Caco-2 (cell line): ENCODE results near the gene UNK. TPM values are rescaled to one million over a fixed set of nuclear protein-coding genes. Genes with fewer than 3 reads are reported as not detected.

Experiments
- BruUV-seq: library from RNA; stranded (reverse); fragments of 400-500 nt; replicated peaks from 2 replicates; lab custom pipeline; 2021; lab: Mats Ljungman, UMichigan
- CTCF ChIA-PET: fragments of 300-600 bp; sonication (Branson Sonifier 250); formaldehyde crosslinking; loops from one replicate; lab custom pipeline; 2022; ENCODE audit warnings: antibody characterized with exemption; lab: Charles Lee
- POLR2A ChIA-PET: fragments of 300-600 bp; sonication (Branson Sonifier 250); formaldehyde crosslinking; loops from one replicate; lab custom pipeline; 2022; ENCODE audit warnings: antibody characterized with exemption; lab: Charles Lee
- DNase-seq, 2 experiments: peaks; one replicate each; pipeline versions ENCODE4 v3.0.0 to v3.0.0-alpha.2; 2020 to 2022
- H3K27me3 ChIP-seq: replicated peaks from 2 replicates; pipeline ENCODE4 v1.6.0; 2011; ENCODE audit warnings: low read length; ENCODE audit not compliant: control insufficient read depth, insufficient read depth
- H3K36me3 ChIP-seq: 2 replicates; pipeline ENCODE4 v1.5.1; 2011; ENCODE audit warnings: low read length; ENCODE audit not compliant: control insufficient read depth, insufficient read depth
- H3K4me1 ChIP-seq: fragments of 250-450 bp; sonication (Bioruptor Pico); 2 replicates; pipeline ENCODE4 v1.5.1; 2020; ENCODE audit warnings: mild to moderate bottlenecking
- H3K4me3 ChIP-seq: 2 replicates; pipeline ENCODE4 v1.5.1; 2011; ENCODE audit warnings: low read depth, mild to moderate bottlenecking, control low read depth, low read length
- H3K9me3 ChIP-seq: fragments of 250-450 bp; sonication (Bioruptor Pico); 2 replicates; pipeline ENCODE4 v1.5.1; 2020; ENCODE audit warnings: mild to moderate bottlenecking, moderate library complexity
- H3K27ac Mint-ChIP-seq: one replicate; pipeline ENCODE4 v1.8.0; 2022; ENCODE audit warnings: mixed read lengths; ENCODE audit not compliant: unreplicated experiment
- H3K27me3 Mint-ChIP-seq: one replicate; pipeline ENCODE4 v1.8.0; 2022; ENCODE audit warnings: mixed read lengths; ENCODE audit not compliant: insufficient read depth, unreplicated experiment
- H3K36me3 Mint-ChIP-seq: one replicate; pipeline ENCODE4 v1.8.0; 2022; ENCODE audit warnings: mild to moderate bottlenecking, mixed read lengths; ENCODE audit not compliant: insufficient read depth, unreplicated experiment
- H3K4me1 Mint-ChIP-seq: one replicate; pipeline ENCODE4 v1.8.0; 2022; ENCODE audit warnings: low read depth, mixed read lengths; ENCODE audit not compliant: unreplicated experiment
- H3K4me3 Mint-ChIP-seq: one replicate; pipeline ENCODE4 v1.8.0; 2022; ENCODE audit warnings: mild to moderate bottlenecking, moderate library complexity, mixed read lengths; ENCODE audit not compliant: unreplicated experiment
- H3K9me3 Mint-ChIP-seq: one replicate; pipeline ENCODE4 v1.8.0; 2022; ENCODE audit warnings: mixed read lengths; ENCODE audit not compliant: unreplicated experiment
- CTCF ChIP-seq, 2 experiments: fragments of 200-600 bp in 1 of 2; IDR thresholded peaks; 1 replicate in 1 of 2; 2 replicates in 1 of 2; pipeline versions ENCODE4 v1.5.1 to v1.8.0; 2011 to 2022; ENCODE audit warnings: antibody characterized with exemption in 1 of 2, control low read depth in 1 of 2, inconsistent platforms in 1 of 2, low read depth in 1 of 2, low read length in 1 of 2, mild to moderate bottlenecking in 1 of 2, moderate library complexity in 1 of 2; ENCODE audit not compliant: insufficient read depth in 1 of 2, severe bottlenecking in 1 of 2, unreplicated experiment in 1 of 2
- intact Hi-C: fragments of 100-400 bp; cut with micrococcal nuclease; formaldehyde crosslinking; loops from one replicate; pipeline ENCODE4 v1.10.0; 2022; ENCODE audit not compliant: unreplicated experiment
- total RNA-seq: library from RNA; stranded (reverse); gene quantifications from 2 replicates; pipeline ENCODE4 v1.2.3, GENCODE V29; 2022

UNK gene
- total RNA-seq, 1 experiment from 2014 or later: 33.3 TPM

- Mint-ChIP-seq H3K36me3 (peaks cover 32% of the 10 kb centered on the region), H3K9me3 (no peaks in the 10 kb centered on the region), H3K27me3 (no peaks in the 10 kb centered on the region), H3K4me3 (no peak overlapping the region), H3K27ac (no peak overlapping the region), H3K4me1 (peaks cover 9% of the 10 kb centered on the region)
- no peaks in the 10 kb centered on the region for H3K27me3 ChIP-seq
- BruUV-seq: no TSS peak
- H3K9me3 ChIP-seq: no peaks in the 10 kb centered on the region
- H3K4me1 ChIP-seq: peaks cover 7% of the 10 kb centered on the region; the same call in 1 of the 2 replicates
- no peak for TF ChIP-seq CTCF (IDR thresholded peaks at IDR 0.05; ENCODE audit: insufficient read depth in 1 of 2, low read depth in 1 of 2, low read length in 1 of 2, severe bottlenecking in 1 of 2, unreplicated experiment in 1 of 2)
- ChIA-PET POLR2A (interaction anchor here (1.0 kb wide), 1 partner anchor 26 kb away, joined by 3 read pairs; no protein-coding TSS in a partner anchor), CTCF (interaction anchor here (0.6 to 1.5 kb wide), 2 partner anchors 48 to 121 kb away, joined by 4 to 7 read pairs; partner anchors contain the start of gene SMIM5)
- H3K36me3 ChIP-seq: peaks cover 3% of the 10 kb centered on the region; the same call in 1 of the 2 replicates
- no peak overlapping the region for H3K4me3 ChIP-seq
- intact Hi-C loops: no loop called here
- no peak for DNase-seq
Observed at GRCh38 chr17:75753514-75754377, 30.9 kb upstream of the UNK start.

DNA sequence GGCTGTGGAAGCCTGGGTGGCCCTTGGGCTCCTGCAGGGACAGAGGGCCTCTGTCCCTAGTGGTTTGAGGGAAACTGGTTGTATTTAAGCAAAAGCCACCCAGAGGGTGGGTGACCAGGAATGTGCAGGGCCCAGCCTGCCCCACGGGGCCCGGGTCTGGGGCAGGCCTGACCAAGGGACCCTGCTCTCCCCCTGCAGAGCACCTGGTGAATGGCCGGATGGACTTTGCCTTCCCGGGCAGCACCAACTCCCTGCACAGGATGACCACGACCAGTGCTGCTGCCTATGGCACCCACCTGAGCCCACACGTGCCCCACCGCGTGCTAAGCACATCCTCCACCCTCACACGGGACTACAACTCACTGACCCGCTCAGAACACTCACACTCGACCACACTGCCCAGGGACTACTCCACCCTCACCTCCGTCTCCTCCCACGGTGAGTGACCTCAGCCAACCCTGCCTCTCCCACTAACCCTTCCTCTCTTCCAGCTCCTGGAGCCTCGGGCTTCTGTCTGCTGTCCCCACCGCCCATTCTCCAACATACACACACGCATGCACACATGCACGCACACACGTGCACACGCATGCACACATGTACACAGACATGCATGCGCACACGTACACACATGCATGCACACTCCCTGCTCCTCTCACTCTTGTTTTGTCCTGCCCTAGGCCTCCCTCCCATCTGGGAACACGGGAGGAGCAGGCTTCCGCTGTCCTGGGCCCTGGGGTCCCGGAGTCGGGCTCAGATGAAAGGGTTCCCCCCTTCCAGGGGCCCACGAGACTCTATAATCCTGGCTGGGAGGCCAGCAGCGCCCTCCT lies 30.0 kb upstream of the UNK start:
- H3K4me1 ChIP-seq: peaks cover 7% of the 10 kb centered on the region
- H3K4me3 Mint-ChIP-seq: no peak overlapping the region
- intact Hi-C loops: no loop called here

More for the DNA sequence above, 30.0 kb upstream of the UNK start:
- Mint-ChIP-seq H3K9me3 (no peaks in the 10 kb centered on the region), H3K27ac (no peak overlapping the region), H3K4me1 (peaks cover 13% of the 10 kb centered on the region), H3K27me3 (no peaks in the 10 kb centered on the region), H3K36me3 (peaks cover 31% of the 10 kb centered on the region)
- DNase-seq: no peak
- no peaks in the 10 kb centered on the region for H3K27me3 ChIP-seq
- CTCF ChIA-PET: no interaction called here
- H3K4me3 ChIP-seq: no peak overlapping the region
- TF ChIP-seq CTCF (IDR thresholded peaks at IDR 0.05; ENCODE audit: insufficient read depth in 1 of 2, low read depth in 1 of 2, low read length in 1 of 2, severe bottlenecking in 1 of 2, unreplicated experiment in 1 of 2): no peak
- H3K9me3 ChIP-seq: no peaks in the 10 kb centered on the region
- POLR2A ChIA-PET: no interaction called here
- H3K36me3 ChIP-seq: peaks cover 3% of the 10 kb centered on the region; the same call in 1 of the 2 replicates
- BruUV-seq: no TSS peak
